ENCODE measurements around the gene FLT1.

DNA sequence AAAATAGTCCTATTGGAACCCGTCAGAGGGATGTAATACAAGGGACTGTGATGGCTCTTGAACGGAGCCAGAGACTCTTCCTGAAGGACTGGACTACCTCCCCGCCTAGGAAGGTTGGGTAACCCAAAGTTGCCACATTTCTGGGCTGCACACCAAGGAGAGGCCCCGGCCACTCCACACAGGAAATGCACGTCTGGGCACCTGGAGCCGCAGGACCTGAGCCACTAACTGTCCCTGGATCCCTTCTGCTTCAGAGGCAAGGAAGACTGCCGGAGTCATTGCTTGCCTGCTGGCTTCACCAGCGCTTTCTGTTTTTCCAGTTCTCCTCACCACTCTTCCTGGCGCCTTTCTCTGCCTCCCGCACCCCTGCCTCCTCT lies 1.2 kb upstream of the FLT1 start:
- no peak for TF ChIP-seq FOXM1 (IDR thresholded peaks at IDR 0.05; ENCODE audit: borderline replicate concordance)
- no peak for TF ChIP-seq SP1 (IDR thresholded peaks at IDR 0.05)
- no peak for TF ChIP-seq ZNF384 (IDR thresholded peaks at IDR 0.05)
- TF ChIP-seq ARNT (IDR thresholded peaks at IDR 0.05), result no peak
- TF ChIP-seq BHLHE40 (IDR thresholded peaks at IDR 0.05; ENCODE audit: borderline replicate concordance), result no peak
- no peak for TF ChIP-seq SUZ12 (IDR thresholded peaks at IDR 0.05)
- TF ChIP-seq, protein P1, sequence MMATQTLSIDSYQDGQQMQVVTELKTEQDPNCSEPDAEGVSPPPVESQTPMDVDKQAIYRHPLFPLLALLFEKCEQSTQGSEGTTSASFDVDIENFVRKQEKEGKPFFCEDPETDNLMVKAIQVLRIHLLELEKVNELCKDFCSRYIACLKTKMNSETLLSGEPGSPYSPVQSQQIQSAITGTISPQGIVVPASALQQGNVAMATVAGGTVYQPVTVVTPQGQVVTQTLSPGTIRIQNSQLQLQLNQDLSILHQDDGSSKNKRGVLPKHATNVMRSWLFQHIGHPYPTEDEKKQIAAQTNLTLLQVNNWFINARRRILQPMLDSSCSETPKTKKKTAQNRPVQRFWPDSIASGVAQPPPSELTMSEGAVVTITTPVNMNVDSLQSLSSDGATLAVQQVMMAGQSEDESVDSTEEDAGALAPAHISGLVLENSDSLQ (IDR thresholded peaks at IDR 0.05), result no peak
- no peak for TF ChIP-seq FOXA1 (IDR thresholded peaks at IDR 0.05)
- TF ChIP-seq TARDBP (IDR thresholded peaks at IDR 0.05), result no peak
- TF ChIP-seq L3MBTL2 (conservative IDR thresholded peaks at IDR 0.05), result no peak
- no peak for TF ChIP-seq LEF1 (IDR thresholded peaks at IDR 0.05; ENCODE audit: borderline replicate concordance)
